Stimulated activated CD8-positive, alpha-beta memory T cell treated with anti-CD3 and anti-CD28 coated beads, Interleukin-12 subunit alpha, Interleukin-12 subunit beta, amount 100 ng/mL, for 1 hour (primary cell): ENCODE measurements around the gene EIF4G2.

Experiments used
- DNase-seq: peaks from one replicate; pipeline ENCODE4 v3.0.0-alpha.2; 2020; ENCODE audit warnings: low read depth

EIF4G2 gene

GRCh38 chr11:10771457-10771856, 37.3 kb downstream of the EIF4G2 start:
- no peak for DNase-seq

- no peak for DNase-seq
Measured at GRCh38 chr11:10770626-10771254, 38.0 kb downstream of the EIF4G2 start.

GRCh38 chr11:10764412-10764811, 44.3 kb downstream of the EIF4G2 start:
- DNase-seq: no peak

GRCh38 chr11:10763766-10764165, 45.0 kb downstream of the EIF4G2 start:
- DNase-seq: no peak

- DNase-seq: no peak
Measured at GRCh38 chr11:10762913-10763421, 45.8 kb downstream of the EIF4G2 start.

GRCh38 chr11:10762185-10762584, 46.5 kb downstream of the EIF4G2 start:
- no peak for DNase-seq

GRCh38 chr11:10761085-10761698, 47.5 kb downstream of the EIF4G2 start:
- DNase-seq: no peak

GRCh38 chr11:10758957-10759356, 49.8 kb downstream of the EIF4G2 start:
- no peak for DNase-seq

- DNase-seq: no peak
Measured at GRCh38 chr11:10752486-10752885, 56.2 kb downstream of the EIF4G2 start.

- no peak for DNase-seq
Measured at GRCh38 chr11:10752061-10752460, 56.7 kb downstream of the EIF4G2 start.

GRCh38 chr11:10751581-10751940, 57.2 kb downstream of the EIF4G2 start:
- no peak for DNase-seq

- DNase-seq: peak; percentile 83
Measured at GRCh38 chr11:10750838-10751580, 57.7 kb downstream of the EIF4G2 start, which contains the start of gene CTR9. Gene CTR9 (plus strand): TSS chr11:10751246. CDS start chr11:10751413, 167 bp downstream.

- no peak for DNase-seq
Measured at GRCh38 chr11:10749476-10749875, 59.2 kb downstream of the EIF4G2 start.

GRCh38 chr11:10747733-10748132, 61.0 kb downstream of the EIF4G2 start:
- no peak for DNase-seq
